Body of pancreas (tissue), 4 donors: ENCODE data around the gene CLDN25.

Experiments used
- CTCF ChIP-seq, 7 experiments: fragments of 450-650 bp in 4 of 7; fragments of 200-600 bp in 3 of 7; sonication (generic) in 3 of 7; IDR thresholded peaks; one replicate each; pipeline ENCODE4 v1.5.1; 2016 to 2019; ENCODE audit warnings: antibody characterized with exemption in 7 of 7
- POLR2A ChIP-seq, 3 donors: fragments of 450-650 bp; IDR thresholded peaks; one replicate each; pipeline ENCODE4 v1.6.1; 2016; ENCODE audit warnings: antibody characterized with exemption in 3 of 3, mild to moderate bottlenecking in 2 of 3

GRCh38 chr11:113802621-113803020 lies 23.0 kb downstream of the CLDN25 start:
- no peak for TF ChIP-seq CTCF (IDR thresholded peaks at IDR 0.05)
- no peak for TF ChIP-seq POLR2A (IDR thresholded peaks at IDR 0.05)
